Gastroesophageal sphincter (tissue), 3 donors: ENCODE data around the gene COL4A5.

Experiments used
- CTCF ChIP-seq, 4 experiments: fragments of 200-600 bp in 2 of 4; fragments of 450-650 bp in 2 of 4; sonication (generic) in 1 of 4; IDR thresholded peaks; one replicate each; pipeline ENCODE4 v1.5.1; 2017 to 2019; ENCODE audit warnings: antibody characterized with exemption in 4 of 4, mild to moderate bottlenecking in 2 of 4, moderate library complexity in 2 of 4
- EP300 ChIP-seq: sonication (generic); formaldehyde crosslinking; IDR thresholded peaks from one replicate; pipeline ENCODE4 v1.6.1; 2017; ENCODE audit warnings: antibody characterized with exemption, mild to moderate bottlenecking
- POLR2A ChIP-seq, 2 donors: fragments of 450-650 bp; IDR thresholded peaks; one replicate each; pipeline ENCODE4 v1.6.1; 2017; ENCODE audit warnings: antibody characterized with exemption in 2 of 2, mild to moderate bottlenecking in 2 of 2, moderate library complexity in 1 of 2
- POLR2AphosphoS5 ChIP-seq: sonication (generic); formaldehyde crosslinking; IDR thresholded peaks from one replicate; pipeline ENCODE4 v1.6.1; 2017; ENCODE audit warnings: antibody characterized with exemption

GRCh38 chrX:108640817-108641216 is 201.2 kb downstream of the COL4A5 start:
- TF ChIP-seq CTCF (IDR thresholded peaks at IDR 0.05), result no peak
- no peak for TF ChIP-seq POLR2A (IDR thresholded peaks at IDR 0.05)
- TF ChIP-seq EP300, result no peak
- no peak for TF ChIP-seq POLR2AphosphoS5
